ENCODE measurements around the gene C16orf89.
"Not testable (repeated sequence)": the region's sequence is repeated elsewhere in the genome, so short reads cannot be mapped to it uniquely, and the experiment has no call there.

Gene C16orf89

DNA sequence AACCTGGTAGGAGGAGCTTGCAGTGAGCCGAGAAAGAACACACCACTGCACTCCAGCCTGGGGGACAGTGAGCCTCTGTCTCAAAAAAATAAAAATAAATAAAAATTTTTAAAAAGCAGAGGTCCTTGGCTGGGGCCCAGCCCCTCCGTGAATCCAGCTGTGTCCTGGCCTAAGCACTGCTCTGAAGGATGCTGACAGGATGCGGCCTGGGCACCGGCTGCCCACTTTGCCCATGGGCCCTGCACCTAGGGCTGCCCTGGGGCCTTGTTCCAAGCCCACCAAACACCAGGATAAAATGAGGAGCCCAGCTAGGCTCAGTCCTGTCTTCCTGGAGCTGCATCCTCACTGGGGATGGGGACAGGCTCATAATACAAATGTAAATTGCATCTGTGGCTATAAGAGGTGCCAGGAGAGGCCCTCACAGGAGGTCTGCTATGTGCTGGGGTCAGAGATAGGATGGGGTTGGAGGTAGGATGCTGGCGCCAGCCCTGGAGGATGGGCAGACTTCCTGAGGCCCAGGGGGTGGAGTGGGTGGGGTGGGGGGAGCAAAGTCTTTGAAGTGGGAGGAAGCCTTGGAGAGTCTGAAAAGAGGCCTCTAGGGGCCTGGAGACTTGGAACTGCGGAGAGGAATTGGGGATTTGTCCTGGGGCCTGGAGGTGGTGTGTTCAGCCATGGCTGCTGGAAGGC is 6.2 kb downstream of the C16orf89 start:
- DNase-seq = no peak

DNA sequence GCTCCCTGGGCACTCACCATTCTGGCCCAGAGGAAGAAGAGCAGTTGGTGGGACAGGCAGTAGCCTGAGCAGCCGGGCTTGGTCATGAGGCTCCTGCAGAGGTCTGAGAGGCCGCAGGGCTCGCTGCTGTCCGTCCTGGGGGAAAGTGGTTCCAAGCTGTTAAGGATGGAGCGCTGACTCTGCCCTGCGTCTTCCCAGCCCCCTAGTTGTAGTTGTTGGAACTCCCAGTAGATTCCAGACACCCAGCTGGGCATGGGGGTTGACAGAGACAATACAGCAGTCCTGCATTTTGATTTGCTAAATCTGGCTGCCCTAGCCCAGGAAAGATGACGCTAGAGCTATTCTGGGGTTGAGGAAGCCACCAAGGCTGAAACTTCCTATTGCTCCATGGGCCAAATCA is 7.3 kb downstream of the C16orf89 start:
- peak; percentile 41 to 64 for DNase-seq

DNA sequence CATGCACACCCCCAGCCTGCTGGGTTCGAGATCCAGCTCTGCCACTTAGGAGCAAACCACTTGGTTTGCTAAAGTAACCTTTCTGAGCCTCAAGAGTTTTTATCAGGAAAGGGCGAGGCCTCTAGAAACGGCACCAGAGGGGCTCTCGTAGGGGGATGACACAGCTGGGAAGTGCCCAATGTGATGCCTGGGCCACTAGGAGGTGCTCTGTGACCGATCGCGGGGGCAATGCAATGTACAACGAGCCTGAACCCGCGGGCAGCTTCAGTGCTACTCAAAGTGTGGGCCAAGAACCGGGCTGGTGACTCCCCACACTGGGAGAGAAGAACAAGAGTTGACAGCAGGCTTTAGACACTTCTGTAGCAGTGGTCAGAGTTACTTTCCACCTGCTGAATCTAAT is 9.4 kb downstream of the C16orf89 start:
- DNase-seq = peak; percentile 40 to 68

DNA sequence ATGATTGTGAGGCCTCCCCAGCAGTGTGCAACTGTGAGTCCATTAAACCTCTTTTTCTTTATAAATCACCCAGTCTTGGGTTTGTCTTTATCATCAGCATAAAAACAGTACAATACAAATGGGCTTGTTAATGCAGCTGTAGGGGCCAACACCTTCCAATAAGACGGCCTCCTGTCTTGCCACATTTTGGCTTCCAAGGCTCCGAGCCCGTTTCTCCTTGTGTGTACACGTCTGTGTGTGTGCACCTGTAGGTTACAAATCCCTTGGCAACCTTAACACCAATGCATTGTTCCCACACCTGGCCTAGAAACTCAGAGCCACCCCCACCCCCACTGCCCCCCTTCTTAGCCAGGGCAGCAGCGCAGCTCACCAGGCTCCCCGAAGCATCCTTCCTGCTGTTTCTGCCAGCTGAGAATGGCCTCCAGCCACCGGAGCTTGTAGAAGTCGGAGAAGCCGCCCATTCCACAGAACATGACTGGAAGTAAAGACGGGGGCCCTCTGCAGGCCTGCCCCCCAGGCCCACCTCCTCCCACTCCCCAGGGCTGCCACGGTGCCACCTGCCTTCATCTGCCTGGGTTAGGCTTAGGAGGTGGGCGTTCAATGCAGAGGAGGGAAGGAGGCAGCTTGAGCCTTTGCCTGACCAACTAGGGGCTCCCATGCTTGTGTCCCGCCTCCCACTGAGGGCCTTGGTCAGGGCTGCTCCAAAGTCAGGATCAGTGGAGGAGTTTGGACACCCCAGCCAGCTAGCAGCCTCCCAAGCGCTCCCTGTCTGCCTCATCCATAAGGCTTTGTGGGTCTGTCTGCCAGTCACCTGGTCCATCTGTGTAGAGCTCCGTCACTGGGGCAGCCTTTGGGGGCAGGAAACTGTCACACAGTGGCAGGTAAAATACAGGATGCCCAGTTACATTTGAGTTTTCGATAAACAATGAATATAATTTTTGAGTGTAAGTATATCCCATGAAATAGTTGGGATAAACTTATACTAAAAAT is 10.6 kb downstream of the C16orf89 start:
- DNase-seq = no peak

DNA sequence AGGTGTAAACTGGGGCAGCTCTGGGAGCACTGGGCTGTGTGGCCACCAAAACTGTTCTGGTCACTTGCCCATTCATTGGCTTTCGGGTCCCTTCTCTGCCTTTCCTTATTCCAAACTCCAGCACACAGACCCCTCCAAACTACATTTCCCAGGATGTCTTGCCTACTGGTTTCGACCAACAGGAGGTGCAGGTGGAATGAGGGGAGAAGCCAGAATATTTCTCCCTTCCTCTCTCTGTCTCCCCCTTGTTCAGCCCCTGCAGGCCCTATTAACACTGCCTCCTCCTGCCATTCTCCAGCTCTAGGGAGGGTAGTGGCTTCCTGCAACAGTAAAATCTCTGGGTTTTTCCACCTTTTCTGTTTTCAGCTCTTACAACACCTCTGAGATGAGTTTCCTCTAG is 18.8 kb downstream of the C16orf89 start:
- DNase-seq = no peak

DNA sequence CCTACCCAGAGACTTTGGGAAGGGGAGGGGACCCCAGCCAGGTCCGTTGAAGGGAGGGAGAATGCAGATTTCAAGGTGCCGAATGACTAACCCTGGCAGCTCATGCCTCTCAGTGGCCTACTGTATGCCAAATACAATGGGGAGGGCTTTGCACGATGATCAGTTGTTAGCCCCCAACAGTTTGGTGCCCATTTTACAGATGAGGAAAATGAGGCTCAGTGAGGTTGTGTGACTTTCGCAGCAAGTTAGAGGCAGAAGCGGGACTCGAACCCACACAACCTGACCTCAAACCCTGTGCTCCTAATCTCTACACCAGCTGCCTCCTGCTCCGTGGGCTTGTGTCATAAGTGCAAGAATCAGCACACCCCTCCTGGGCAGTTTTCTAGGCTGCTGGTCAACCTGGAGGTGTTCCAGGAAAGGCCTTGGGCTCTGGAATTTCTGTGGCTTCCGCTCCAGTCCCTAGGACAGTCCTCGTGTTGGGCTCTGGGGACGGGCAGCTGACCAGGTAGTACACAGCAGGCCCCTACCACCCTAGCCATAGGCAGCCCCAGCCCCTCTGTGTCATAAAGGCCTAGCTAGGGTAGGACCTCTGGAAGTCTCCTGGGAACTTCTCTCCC is 20.1 kb downstream of the C16orf89 start:
- no peak for DNase-seq

DNA sequence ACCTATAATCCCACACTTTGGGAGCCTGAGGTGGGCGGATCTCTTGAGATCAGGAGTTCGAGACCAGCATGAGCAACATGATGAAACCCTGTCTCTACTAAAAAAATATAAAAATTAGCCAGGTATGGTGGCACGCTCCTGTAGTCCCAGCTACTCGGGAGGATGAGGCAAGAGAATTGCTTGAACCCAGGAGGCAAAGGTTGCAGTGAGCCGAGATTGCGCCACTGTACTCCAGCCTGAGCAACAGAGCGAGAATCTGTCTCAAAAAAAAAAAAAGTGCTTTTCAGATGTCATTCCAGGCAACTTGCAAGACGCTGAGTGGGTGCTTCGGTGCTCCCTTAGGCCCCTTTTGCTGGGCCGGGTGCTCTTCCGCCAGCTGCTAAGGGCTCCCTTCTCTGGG is 21.2 kb downstream of the C16orf89 start:
- not testable (repeated sequence) for DNase-seq

DNA sequence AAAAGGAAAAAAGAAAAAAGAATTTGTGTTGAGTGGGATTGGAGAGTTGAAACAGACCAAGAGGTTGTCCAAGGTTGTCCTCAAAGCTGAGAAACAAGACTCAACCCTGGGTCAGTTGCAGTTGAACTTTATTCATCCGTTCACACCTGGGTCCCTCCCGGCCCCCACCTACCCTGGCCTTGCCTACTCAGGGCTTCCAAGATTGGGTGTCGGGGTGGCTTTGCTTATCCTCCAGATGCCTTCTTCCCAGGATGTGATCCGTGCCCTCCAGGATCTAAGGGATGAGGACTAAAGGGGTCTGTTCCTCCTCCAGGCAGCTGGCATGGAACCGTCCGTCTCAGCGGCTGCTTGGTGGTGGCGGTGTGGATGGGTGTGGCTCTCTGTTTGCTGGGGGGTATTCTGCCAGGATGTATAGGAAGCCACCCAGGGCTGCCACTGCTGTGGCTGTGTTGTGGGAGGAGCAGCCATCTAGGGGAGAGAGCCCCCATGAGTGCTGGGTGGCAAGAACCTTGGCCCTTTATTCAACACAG is 21.7 kb downstream of the C16orf89 start:
- DNase-seq = no peak

DNA sequence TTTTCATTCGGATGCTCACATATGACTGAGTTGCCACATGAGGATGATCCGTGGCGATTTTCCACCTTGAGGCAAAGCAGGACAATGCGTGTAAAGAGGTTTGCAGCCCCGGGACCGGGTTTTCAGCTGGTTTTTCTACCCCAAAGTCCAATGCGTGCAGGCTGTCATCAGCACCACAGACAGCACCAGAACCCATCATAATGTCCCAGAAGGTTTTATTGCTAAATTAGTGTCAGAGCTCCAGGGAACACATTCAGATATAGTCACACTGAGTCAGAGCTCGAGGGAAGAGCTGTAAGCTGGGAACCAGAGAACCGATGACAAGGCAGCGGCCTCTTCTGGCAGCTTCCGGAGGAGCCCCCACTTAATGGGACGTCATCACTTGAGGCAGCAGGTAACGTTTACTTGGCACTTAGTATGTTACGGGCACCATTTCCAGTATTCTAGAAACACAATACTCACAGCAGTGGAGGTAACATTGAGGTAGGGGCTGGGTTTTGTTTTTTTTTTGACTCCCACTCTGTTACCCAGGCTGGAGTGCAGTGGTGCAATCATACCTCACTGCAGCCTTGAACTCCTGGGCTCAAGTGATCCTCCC is 23.1 kb downstream of the C16orf89 start:
- no peak for DNase-seq

DNA sequence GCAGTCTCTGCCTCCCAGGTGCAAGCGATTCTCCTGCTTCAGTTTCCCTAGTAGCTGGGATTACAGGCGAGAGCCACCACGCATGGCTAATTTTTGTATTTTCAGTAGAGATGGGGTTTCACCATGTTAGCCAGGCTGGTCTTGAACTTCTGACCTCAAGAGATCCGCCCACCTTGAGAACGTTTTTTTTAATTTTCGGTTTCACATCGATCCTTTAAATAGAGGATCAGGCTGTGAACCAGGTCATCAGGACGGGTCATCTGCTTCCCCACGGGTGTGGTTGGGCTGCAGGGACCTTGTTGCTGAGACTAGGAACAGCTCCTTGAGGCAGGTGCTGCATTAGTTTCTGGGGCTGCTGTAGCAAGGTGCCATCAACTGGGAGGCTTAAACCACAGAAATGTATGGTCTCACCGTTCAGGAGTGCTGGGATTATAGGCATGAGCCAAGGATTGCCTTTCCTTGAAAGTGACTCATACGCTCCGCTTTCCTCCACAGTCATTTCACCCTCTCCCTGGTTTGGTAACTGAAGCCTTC is 24.1 kb downstream of the C16orf89 start:
- DNase-seq = no peak

DNA sequence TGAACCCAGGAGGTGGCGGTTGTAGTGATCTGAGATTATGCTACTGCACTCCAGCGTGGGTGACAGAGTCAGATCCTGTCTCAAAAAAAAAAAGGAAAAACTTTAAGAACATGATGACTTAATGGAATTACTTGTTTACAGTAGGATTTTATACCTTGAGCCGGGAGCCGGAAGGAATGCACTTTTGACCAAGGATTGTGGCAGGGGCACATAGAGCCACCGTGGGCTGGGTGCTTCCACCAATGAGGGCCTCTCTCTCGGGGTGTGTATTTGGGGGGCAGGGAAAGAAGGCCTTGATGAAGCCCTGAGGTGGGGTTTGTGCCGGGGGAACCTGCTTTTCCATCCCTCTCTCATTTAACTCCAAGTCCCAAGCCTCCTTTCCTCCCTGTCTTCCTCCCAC is 25.3 kb downstream of the C16orf89 start:
- DNase-seq = no peak

DNA sequence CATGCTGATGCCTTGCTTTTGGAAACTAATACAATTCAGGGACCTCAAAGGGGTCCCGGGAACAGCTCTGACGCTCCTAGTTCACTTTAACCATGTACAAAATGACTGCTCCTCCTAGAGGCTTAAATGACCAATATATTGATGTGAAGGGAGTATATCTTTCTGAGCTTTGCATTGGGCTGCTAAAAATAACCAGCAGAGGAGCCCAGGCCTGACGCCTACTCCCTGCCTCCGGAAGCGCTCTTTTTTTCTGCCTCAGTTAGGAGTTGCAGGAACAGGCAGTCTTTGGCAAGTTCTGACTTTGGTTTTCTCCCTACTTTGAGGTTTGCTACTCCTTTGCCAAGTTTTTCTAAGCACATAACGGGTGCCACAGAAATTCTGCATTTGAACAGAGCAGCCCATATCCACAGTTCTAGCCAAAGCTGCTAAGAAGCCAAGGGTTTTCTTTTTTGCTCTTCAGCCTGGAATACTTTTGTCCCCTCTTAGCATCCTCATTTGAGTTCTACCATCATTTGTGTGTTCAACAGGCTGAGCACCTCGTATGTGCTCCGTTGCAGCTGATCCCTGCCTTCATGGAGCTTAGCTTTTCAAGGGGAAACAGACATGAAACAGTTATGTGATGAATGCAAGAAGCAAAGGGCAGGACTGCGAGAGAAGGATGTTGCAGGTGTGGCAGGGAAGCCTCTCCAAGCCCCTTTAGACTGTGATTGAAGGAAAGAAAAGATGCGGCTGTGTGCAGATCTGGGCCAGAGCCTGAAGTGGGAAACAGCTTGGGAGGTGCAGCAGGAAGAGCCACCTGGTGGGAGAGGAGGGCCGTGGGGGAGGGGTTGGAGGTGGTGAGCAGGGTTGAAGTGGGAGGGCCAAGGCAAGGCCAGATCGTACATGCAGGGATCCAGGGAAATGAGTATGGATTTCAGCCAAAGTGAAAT is 29.3 kb downstream of the C16orf89 start:
- DNase-seq = peak; percentile 17 to 46

DNA sequence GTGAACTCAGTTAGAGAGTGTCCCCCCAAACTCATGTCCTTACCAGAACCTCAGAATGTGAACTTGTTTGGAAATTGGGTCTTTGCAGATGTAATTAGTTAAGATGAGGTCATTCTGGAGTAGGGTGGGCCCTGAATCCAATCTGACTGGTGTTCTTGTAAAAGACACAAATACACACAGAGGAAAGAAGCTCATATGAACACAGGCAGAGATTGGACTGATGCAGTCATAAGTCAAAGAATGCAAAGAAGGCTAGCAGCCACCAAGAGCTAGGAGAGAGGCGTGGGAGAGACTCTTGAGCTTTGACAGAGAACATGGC is 29.9 kb downstream of the C16orf89 start:
- DNase-seq = no peak

DNA sequence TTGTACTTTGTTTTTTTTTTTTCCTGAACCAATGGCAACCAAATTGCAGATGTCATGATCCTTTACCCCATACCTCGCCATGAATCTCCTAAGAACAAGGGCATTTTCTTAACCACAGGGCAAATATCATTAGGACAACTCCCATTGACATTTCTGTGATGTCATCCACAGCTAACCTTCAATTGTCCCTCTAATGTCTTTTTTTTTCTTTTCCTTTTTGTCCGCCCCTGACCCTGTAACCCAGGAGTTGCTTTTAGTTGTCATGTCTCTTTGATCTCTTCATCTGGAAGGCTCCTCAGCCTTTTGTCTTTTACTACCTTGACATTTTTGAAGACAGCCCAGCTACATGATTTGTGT is 31.6 kb downstream of the C16orf89 start:
- DNase-seq = peak in 1 of 2 donors; percentile 7

DNA sequence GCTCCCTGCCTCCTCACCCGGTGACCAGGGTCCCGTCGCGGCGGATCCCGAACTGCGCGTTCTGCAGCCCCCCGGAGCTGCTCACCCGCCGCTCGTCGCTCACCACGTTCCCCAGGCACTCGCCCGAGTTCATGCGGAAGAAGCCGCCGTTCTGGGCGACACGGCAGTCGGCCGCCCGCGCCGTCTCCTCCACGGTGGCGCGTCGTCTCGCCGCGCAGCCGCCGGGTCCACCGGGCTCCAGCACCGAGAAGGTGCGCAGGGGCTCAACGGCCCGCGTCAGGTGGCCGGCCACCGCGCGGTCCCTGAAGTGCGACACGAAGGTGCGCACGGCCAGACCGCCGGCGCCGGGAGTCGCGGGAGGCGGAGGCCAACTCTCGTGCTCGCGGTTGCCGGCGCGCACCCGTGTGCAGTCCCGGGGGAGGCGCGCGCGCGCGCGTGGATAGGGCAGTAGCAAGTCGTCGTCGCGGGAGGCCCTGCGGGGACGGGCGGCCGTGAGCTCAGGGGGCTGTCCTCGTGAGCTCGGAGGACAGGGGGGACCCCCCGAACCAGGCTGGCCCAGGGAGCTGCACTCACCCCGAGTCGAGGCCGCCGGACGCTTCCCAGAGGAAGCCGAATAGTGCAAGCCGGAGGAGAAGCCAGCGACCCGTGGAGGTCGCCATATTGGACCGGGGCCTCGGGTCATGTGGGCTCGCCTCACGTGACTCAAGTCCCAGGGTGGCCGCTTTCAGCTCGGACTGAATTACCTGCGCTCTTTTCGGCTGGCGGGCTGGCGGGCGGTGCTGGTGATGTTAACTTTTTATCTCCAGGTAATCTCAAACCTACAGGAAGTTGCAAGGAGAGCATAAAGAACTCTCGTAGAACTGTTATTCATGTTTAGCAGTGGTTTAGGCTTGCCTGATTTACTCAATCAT is 32.2 kb downstream of the C16orf89 start, which contains the start of gene NAGPA:
Gene NAGPA (minus strand): TSS at position 680 of the 911 bp plus-strand sequence. CDS start 21 bp downstream, at position 659.
- peak; percentile 73 to 85 for DNase-seq

DNA sequence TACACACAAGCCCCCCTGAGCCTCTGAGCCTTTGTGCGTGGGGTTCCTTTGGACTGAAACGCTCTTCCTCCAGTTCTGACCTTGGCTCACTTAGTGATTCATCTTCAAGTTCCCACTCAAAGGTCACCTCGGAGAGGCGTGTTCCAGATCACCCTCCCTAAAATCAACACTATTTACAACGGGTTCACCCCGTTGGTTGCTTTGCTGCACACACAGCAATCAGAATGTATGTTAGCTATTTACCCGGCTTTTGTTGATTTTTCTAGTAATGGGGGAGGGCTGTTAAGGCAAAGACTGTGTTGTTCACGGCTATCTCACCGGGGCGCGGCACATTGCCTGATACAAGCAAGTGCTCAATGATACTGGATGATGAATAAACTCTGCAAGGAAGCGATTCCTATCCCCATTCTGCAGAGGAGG is 33.0 kb downstream of the C16orf89 start:
- peak; percentile 20 to 36 for DNase-seq

DNA sequence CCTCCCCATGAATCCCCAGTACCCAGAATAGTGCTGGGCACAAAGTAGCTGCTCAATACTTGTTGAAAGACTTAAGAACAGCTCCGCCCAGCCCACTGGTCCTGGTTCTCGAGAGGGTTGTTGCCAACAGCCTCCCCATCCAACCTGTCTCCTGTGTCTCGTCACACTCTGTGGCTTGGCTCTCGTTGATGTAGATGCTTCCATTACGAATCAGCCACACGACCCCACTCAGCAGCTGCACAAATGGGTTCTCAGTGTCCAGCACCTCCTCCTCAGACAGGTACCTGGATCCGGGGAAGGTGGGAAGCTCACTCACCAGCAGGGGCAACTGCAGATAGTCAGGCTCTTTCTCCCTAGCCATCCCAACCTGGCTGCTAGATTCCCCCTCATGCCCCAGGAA is 34.2 kb downstream of the C16orf89 start:
- no peak for DNase-seq

DNA sequence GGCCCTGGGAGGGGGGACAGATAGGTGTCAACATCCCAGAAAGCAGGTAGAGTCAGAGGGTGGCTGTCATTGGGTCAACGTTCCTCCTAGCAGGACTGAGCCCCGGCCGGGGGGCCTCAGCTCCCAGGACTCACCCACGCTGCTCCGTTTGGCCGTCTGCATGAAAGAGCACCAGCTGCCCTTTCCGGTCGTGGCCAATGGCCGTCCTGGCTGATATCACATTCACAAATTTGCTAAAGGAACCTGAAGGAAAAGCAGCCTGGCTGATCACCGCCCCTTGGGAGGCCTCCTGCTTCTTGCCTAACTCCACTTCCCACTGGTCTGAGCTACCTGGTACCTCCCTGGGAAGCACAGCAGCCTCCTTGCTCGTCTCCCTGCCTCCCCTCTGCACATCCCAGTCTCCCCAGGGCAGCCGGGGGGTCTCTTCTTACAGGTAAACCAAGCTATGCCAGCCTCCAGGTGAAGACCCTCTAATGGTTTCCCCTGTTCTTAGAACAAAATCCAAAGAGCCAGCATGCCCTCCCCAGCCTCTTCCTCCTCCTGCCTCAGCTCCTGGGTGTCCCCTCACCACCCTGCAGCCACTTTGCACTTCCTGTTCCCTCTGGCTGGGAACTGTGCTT is 35.4 kb downstream of the C16orf89 start:
- no peak for DNase-seq

DNA sequence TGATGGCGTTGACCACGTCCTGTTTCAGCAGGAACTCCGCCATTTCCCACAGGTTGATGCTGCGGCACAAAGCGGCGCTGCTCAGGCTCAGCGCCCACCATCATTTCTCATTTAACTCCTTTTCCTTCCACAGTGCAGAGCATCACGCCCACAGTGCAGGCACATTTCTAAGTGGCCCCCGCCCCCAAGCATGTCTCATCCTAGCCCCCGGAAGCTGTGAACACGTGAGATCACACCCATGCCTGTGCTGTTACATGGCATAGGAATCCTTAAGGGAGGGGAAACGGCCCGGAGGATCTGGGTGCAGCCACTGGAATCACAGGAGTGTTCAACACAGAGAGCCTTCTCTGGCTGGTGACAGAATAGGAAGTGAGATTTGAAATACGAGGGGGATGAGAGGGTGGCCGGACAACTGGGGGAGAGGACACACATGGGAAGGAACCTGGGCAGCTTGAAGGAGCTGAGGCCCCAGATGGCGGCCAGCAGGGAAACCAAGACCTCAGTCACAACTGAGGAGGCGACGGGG is 36.7 kb downstream of the C16orf89 start:
- DNase-seq = no peak
